ACC112 (cell line): ENCODE measurements around the gene MT1G.

Source experiments
- H2AFZ ChIP-seq: fragments of 200-600 bp; sonication (generic); one replicate; pipeline ENCODE4 v1.6.0; 2017; ENCODE audit warnings: antibody characterized with exemption, low read length; ENCODE audit not compliant: unreplicated experiment
- H3K27ac ChIP-seq: fragments of 200-600 bp; sonication (generic); 2 replicates; pipeline ENCODE4 v1.5.1; 2014; ENCODE audit warnings: low read depth, mild to moderate bottlenecking, antibody characterized with exemption, low read length, moderate library complexity
- H3K27me3 ChIP-seq: fragments of 200-600 bp; sonication (generic); 2 replicates; pipeline ENCODE4 v1.6.1; 2014; ENCODE audit warnings: mild to moderate bottlenecking, antibody characterized with exemption, low read length, moderate library complexity, mixed read lengths; ENCODE audit not compliant: insufficient read depth
- H3K36me3 ChIP-seq: fragments of 200-600 bp; sonication (generic); 2 replicates; pipeline ENCODE4 v1.6.1; 2016; ENCODE audit warnings: mild to moderate bottlenecking, antibody characterized with exemption, low read length, moderate library complexity, mixed read lengths; ENCODE audit not compliant: insufficient read depth
- H3K4me1 ChIP-seq: fragments of 200-600 bp; sonication (generic); one replicate; pipeline ENCODE4 v1.6.1; 2016; ENCODE audit warnings: low read length, mixed read lengths; ENCODE audit not compliant: insufficient read depth, unreplicated experiment, control insufficient read depth
- H3K4me3 ChIP-seq: fragments of 200-600 bp; sonication (generic); 2 replicates; pipeline ENCODE4 v1.5.1; 2014; ENCODE audit warnings: mild to moderate bottlenecking, low read depth, low read length
- H3K79me2 ChIP-seq: fragments of 200-600 bp; sonication (generic); one replicate; pipeline ENCODE4 v1.6.0; 2016; ENCODE audit warnings: low read length; ENCODE audit not compliant: control insufficient read depth, unreplicated experiment, insufficient read depth

The MT1G gene

GRCh38 chr16:56645311-56645710, 22.6 kb downstream of the MT1G start:
- no peak overlapping the region for H3K4me3 ChIP-seq
- H3K79me2 ChIP-seq = no peaks in the 10 kb centered on the region
- no peak overlapping the region for H2AFZ ChIP-seq
- no peak overlapping the region for H3K27ac ChIP-seq
- peaks cover 29% of the 10 kb centered on the region for H3K27me3 ChIP-seq
- H3K36me3 ChIP-seq = no peaks in the 10 kb centered on the region
- H3K4me1 ChIP-seq = peaks cover 15% of the 10 kb centered on the region

GRCh38 chr16:56643833-56644232, 24.0 kb downstream of the MT1G start:
- no peak overlapping the region for H3K27ac ChIP-seq
- H3K27me3 ChIP-seq = peaks cover 26% of the 10 kb centered on the region
- H2AFZ ChIP-seq = no peak overlapping the region
- no peaks in the 10 kb centered on the region for H3K79me2 ChIP-seq
- H3K36me3 ChIP-seq = no peaks in the 10 kb centered on the region
- peak overlapping the region; percentile 69 for H3K4me3 ChIP-seq
- H3K4me1 ChIP-seq = peaks cover 20% of the 10 kb centered on the region

- peaks cover 23% of the 10 kb centered on the region for H3K27me3 ChIP-seq
- peak overlapping the region; percentile 69 for H3K4me3 ChIP-seq
- H2AFZ ChIP-seq = peak overlapping the region; percentile 48
- H3K79me2 ChIP-seq = no peaks in the 10 kb centered on the region
- H3K4me1 ChIP-seq = peaks cover 23% of the 10 kb centered on the region
- no peaks in the 10 kb centered on the region for H3K36me3 ChIP-seq
- H3K27ac ChIP-seq = no peak overlapping the region
Observed at GRCh38 chr16:56643080-56643778, 24.6 kb downstream of the MT1G start.

- peaks cover 23% of the 10 kb centered on the region for H3K4me1 ChIP-seq
- no peak overlapping the region for H2AFZ ChIP-seq
- H3K4me3 ChIP-seq = no peak overlapping the region
- H3K27ac ChIP-seq = no peak overlapping the region
- H3K27me3 ChIP-seq = peaks cover 14% of the 10 kb centered on the region; the same call in 1 of the 2 replicates
- no peaks in the 10 kb centered on the region for H3K79me2 ChIP-seq
- H3K36me3 ChIP-seq = no peaks in the 10 kb centered on the region
Observed at GRCh38 chr16:56641166-56641565, 26.7 kb downstream of the MT1G start.

- Histone ChIP-seq H3K36me3 (no peaks in the 10 kb centered on the region), H3K4me1 (peaks cover 23% of the 10 kb centered on the region), H3K4me3 (no peak overlapping the region), H2AFZ (no peak overlapping the region), H3K79me2 (no peaks in the 10 kb centered on the region), H3K27ac (no peak overlapping the region), H3K27me3 (peaks cover 9% of the 10 kb centered on the region; the same call in 1 of the 2 replicates)
Observed at GRCh38 chr16:56640076-56640475, 27.8 kb downstream of the MT1G start.

- Histone ChIP-seq H3K4me1 (peaks cover 23% of the 10 kb centered on the region), H3K27ac (no peak overlapping the region), H3K36me3 (no peaks in the 10 kb centered on the region), H2AFZ (peak overlapping the region; percentile 15), H3K79me2 (no peaks in the 10 kb centered on the region), H3K4me3 (peak overlapping the region; percentile 78), H3K27me3 (peaks cover 9% of the 10 kb centered on the region; the same call in 1 of the 2 replicates)
Observed at GRCh38 chr16:56639045-56639444, 28.8 kb downstream of the MT1G start.

- Histone ChIP-seq H3K4me3 (peak within 1 kb of the TSS; percentile 78), H2AFZ (peak within 1 kb of the TSS; percentile 74), H3K4me1 (peaks cover 13% of the 10 kb centered on the region), H3K79me2 (no peaks in the 10 kb centered on the region), H3K27me3 (peaks cover 9% of the 10 kb centered on the region; the same call in 1 of the 2 replicates), H3K36me3 (no peaks in the 10 kb centered on the region), H3K27ac (no peak within 1 kb of the TSS)
Observed at GRCh38 chr16:56637814-56638750, 29.8 kb downstream of the MT1G start, which contains the start of gene MT1A. Gene MT1A, plus strand, starts transcription at chr16:56638666. Its CDS starts 73 bp downstream, at chr16:56638739.

- Histone ChIP-seq H3K79me2 (no peaks in the 10 kb centered on the region), H3K27me3 (peaks cover 9% of the 10 kb centered on the region; the same call in 1 of the 2 replicates), H3K4me3 (no peak overlapping the region), H3K27ac (no peak overlapping the region), H2AFZ (no peak overlapping the region), H3K4me1 (peaks cover 8% of the 10 kb centered on the region), H3K36me3 (no peaks in the 10 kb centered on the region)
Observed at GRCh38 chr16:56636616-56637413, 31.1 kb downstream of the MT1G start.

GRCh38 chr16:56635441-56635967, 32.4 kb downstream of the MT1G start:
- Histone ChIP-seq H3K27ac (no peak overlapping the region), H3K4me3 (no peak overlapping the region), H3K36me3 (no peaks in the 10 kb centered on the region), H3K27me3 (peaks cover 9% of the 10 kb centered on the region; the same call in 1 of the 2 replicates), H3K79me2 (no peaks in the 10 kb centered on the region), H2AFZ (no peak overlapping the region), H3K4me1 (peaks cover 8% of the 10 kb centered on the region)
